ENCODE results near the gene LIN28B.
"Not testable (repeated sequence)": the region's sequence is repeated elsewhere in the genome, so short reads cannot be mapped to it uniquely, and the experiment has no call there.

The LIN28B gene

GRCh38 chr6:104955927-104956730, 778 bp upstream of the LIN28B start:
- DNase-seq (ENCODE audit: insufficient read length, low spot score) (no peak), FAIRE-seq (no peak)

GRCh38 chr6:104957301-104958177, 632 bp downstream of the LIN28B start:
- FAIRE-seq = no peak
- no peak for DNase-seq (ENCODE audit: insufficient read length, low spot score)

DNA sequence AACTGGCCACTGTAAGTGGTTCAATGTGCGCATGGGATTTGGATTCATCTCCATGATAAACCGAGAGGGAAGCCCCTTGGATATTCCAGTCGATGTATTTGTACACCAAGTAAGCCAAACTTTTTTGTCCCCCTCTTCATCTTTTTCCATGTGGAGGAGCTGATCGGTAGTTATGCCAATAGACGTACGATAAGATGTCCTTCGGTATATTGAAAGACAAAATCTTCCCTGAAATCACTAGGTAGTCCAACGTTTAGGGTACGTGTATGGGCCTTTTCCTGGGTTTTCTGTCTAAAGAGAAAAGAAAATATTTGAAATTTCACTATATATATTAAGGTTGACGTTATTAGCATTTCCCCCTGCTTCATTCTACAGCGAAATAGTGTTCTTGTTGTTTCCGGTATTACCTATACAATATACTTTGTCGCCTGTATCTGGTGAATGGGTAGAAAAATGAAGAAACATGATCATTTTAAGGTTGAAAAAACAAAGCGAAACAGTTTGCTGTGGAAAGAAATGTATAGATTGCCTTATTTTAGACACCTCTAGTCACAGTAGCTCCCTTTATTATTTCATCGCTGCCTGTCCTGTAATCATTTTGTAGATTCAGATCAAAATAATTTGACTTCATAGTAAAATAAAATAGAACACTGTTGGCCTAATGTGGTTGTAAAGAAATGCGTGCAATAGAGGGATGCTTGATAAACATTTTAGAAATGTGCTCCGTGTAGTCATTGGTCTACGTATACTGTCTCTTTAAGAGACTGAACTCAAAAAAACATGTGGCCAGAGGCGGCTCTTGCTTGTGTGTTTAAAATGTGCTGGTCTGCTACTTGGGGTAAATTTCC, 1.5 kb downstream of the LIN28B start:
- DNase-seq (ENCODE audit: insufficient read length, low spot score) (no peak), FAIRE-seq (no peak)

DNA sequence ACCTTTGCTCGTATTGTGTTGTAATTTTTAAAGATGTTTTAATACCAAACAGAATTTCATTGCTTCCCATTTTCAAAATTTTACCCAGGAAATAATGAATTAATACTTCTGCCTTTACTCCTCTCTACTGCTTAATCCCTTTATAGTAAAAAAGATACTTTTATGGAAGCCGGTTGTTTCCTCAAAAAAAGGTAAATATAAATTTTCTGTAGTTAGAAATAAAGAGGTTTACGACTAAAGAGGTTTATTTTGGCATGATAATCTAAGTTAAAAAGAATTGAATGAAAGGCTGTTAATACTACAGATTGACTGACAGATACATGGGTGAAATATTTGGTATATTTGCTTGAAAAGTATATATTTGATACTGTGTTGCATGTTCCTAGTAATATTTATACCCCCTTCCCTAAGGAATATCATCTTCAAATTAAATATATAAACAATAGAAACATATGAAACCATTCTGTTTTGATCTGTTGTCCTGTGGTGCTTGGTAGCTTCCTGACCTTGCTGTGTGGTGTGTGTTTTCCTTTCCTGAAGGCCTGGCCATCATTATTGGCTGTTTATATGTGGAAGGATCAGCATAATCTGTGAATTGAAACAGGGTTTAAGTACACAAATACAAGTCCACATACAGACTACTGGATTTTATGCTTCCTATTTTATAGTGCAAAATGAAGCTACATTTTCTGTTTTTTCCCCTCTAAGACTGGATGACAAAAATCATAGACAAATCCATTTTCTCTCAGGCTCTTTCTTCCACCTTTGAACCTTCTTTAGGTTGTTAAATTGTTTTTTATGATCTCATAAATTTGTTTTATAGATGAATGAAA, 2.3 kb downstream of the LIN28B start:
- DNase-seq (ENCODE audit: insufficient read length, low spot score) (no peak), FAIRE-seq (no peak)

DNA sequence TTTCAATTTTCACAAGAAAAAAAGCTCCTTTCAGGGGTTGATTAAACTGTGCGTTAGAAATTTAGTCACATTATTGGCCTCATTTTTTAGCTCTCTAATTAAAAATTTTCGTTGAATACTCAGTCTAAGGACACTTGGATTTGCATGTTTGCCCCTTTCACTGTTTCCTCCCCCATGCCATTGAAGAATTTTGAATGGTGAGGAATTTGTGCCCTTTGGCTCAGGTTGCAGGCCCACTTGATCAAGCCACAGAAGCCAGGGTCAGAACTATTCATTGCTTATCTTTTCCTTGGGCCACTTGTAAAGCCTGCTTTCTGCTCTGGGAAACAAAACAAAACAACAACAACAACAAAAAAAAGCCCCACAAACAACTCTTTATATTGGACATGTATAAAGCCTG, 12.2 kb downstream of the LIN28B start:
- no peak for FAIRE-seq
- no peak for DNase-seq (ENCODE audit: insufficient read length, low spot score)

DNA sequence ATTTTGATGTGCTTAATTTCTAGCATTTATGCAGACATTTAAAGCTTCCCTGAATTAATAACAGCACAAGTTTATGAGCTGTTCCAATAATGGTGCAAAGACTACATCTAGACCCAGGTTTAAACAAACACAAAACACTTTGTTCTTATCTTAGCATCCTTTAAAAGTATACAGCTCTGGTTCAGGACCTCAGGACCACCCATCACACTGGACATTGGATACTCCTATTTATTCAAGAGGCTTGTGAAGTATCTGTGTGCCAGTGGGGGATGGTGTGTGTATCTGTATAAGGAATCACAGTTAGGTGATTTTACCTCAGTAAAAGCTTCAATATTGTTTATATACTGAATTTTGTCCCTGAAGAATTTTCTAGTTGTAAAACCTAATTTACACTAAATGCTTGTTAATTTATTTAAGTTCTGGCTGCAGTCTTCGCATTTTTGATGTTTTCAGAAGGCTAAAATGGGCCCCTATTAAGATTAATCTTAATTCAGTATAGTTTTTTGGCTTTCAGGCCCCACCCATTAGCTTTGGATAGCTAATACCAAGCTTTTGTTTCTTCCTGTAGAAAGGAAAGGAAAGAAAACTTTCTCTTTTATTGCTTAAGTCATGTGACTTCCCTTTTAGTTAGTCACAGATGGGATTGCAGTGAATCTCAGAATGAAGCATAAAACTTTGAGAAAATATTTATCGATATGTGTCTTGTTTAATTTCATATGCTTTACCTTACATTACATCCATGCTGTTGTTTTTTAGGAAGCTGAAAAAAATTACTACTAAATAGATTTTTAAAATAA, 13.1 kb downstream of the LIN28B start:
- FAIRE-seq (no peak), DNase-seq (ENCODE audit: insufficient read length, low spot score) (no peak)

DNA sequence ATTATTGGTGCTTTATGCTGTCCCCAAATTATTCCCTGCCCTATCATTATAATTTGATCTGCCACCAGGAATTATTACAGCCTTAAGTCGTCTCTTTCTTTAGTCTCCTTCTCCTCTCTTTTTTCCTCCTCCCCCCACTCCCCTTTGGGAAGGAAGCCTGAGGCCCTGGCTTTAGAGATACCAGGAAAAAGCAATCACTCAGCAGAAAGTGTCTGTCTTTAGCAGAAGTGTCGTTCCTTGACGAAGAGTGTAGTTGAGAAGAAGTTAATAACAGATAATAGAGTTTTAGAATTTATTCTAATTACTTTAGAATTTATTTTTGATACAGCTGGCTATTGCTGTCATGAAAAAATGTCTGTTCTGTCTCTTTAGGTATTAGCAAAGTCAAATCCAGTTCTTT, 16.5 kb downstream of the LIN28B start:
- no peak for DNase-seq (ENCODE audit: insufficient read length, low spot score)
- FAIRE-seq = no peak

DNA sequence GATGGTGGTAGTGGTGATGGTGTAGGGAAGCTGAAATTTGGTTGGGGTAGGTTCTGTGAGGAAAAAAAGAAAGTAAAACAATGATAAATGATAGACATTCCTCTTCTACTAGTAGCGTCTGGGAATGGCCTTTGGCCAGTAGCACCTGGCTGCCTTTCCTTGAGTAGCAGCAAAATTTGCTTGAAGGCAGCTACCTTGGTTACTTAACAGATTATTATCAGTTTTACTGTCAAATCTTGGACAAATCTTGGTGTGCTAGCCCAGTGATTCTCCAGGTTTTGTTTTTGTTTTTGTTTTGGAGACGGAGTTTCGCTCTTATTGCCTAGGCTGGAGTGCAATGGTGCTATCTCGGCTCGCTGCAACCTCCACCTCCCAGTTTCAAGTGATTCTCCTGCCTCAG, 26.4 kb downstream of the LIN28B start:
- DNase-seq (ENCODE audit: insufficient read length, low spot score) = no peak
- no peak for FAIRE-seq

- DNase-seq (ENCODE audit: insufficient read length, low spot score) = no peak
- FAIRE-seq = no peak
These were observed 26.9 kb downstream of the LIN28B start for GRCh38 chr6:104983776-104984175.

- FAIRE-seq = no peak
- no peak for DNase-seq (ENCODE audit: insufficient read length, low spot score)
These were observed 27.9 kb downstream of the LIN28B start for GRCh38 chr6:104984831-104985230.

DNA sequence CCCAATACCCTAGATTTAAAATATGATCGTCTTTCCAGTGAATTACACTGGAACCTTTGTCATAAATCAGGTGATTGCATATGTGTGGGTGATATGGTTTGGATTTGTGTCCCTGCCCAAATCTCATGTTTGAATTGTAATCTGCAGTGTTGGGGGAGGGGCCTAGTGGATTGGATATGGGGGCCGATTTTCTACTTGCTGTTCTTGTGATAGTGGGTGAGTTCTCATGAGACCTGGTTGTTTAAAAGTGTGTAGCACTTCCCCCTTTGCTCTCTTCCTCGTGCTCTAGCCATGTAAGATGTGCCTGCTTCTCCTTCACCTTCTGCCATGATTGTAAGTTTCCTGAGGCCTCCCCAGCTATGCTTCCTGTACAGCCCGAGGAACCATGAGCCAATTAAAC, 29.0 kb downstream of the LIN28B start:
- DNase-seq (ENCODE audit: insufficient read length, low spot score); FAIRE-seq: not testable (repeated sequence)

GRCh38 chr6:104986625-104987024, 29.7 kb downstream of the LIN28B start:
- no peak for DNase-seq (ENCODE audit: insufficient read length, low spot score)
- no peak for FAIRE-seq

GRCh38 chr6:104987218-104987617, 30.3 kb downstream of the LIN28B start:
- no peak for FAIRE-seq
- no peak for DNase-seq (ENCODE audit: insufficient read length, low spot score)

GRCh38 chr6:104990085-104990484, 33.2 kb downstream of the LIN28B start:
- FAIRE-seq = no peak
- no peak for DNase-seq (ENCODE audit: insufficient read length, low spot score)

DNA sequence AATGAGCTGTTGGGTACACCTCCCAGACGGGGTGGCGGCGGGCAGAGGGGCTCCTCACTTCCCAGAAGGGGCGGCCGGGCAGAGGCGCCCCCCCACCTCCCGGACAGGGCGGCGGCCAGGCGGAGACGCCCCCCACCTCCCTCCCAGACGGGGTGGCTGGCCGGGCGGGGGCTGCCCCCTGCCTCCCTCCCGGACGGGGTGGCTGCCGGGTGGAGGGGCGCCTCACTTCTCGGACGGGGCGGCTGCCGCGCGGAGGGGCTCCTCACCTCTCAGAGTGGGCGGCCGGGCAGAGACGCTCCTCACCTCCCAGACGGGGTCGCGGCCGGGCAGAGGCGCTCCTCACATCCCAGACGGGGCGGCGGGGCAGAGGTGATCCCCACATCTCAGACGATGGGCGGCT, 34.2 kb downstream of the LIN28B start:
- not testable (repeated sequence) for DNase-seq (ENCODE audit: insufficient read length, low spot score)

GRCh38 chr6:104993576-104993975, 36.7 kb downstream of the LIN28B start:
- DNase-seq (ENCODE audit: insufficient read length, low spot score); FAIRE-seq: not testable (repeated sequence)

More for the DNA sequence above, 34.2 kb downstream of the LIN28B start:
- FAIRE-seq = not testable (repeated sequence)

- FAIRE-seq = no peak
- DNase-seq (ENCODE audit: insufficient read length, low spot score) = no peak
These were observed 39.2 kb downstream of the LIN28B start for GRCh38 chr6:104995989-104996617.

DNA sequence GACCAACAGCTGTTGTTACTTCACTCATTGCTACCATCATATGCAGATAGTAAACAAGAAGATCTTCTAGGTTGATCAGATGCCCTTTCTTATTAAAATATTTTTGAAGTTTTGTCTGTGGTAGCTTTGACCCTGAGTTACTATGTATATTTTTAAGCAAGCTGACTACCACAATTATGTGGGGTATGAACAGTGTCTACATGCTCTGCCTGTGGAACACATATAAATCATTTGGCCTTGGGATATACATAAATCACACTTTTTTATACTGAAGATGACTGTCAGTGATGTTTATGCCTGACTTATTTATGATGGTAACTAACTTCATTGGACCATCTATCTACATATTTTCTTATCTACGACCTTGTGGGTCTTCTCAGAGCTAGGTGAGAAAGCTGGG, 44.2 kb downstream of the LIN28B start:
- no peak for FAIRE-seq
- DNase-seq (ENCODE audit: insufficient read length, low spot score) = no peak

GRCh38 chr6:105001906-105002305, 45.0 kb downstream of the LIN28B start:
- FAIRE-seq = no peak
- DNase-seq (ENCODE audit: insufficient read length, low spot score) = no peak

Measured in GM19239 (cell line).